DMS79 (cell line): Measurements from ENCODE around the gene AGL.
"Not testable (repeated sequence)": the region's sequence is repeated elsewhere in the genome, so short reads cannot be mapped to it uniquely, and the experiment has no call there.

Experiments
- DNase-seq: peaks from one replicate; lab custom pipeline; 2025; lab: John Stamatoyannopoulos, UW

The AGL gene

GRCh38 chr1:99851850-99852454 lies 1.8 kb downstream of the AGL start:
- DNase-seq = no peak

- no peak for DNase-seq
These were observed 2.5 kb downstream of the AGL start for GRCh38 chr1:99852648-99853047.

GRCh38 chr1:99855914-99856450 lies 5.8 kb downstream of the AGL start:
- DNase-seq = no peak

GRCh38 chr1:99857041-99857440 lies 6.9 kb downstream of the AGL start:
- not testable (repeated sequence) for DNase-seq

GRCh38 chr1:99858286-99858685 lies 8.1 kb downstream of the AGL start:
- no peak for DNase-seq

GRCh38 chr1:99858881-99859280 lies 8.7 kb downstream of the AGL start:
- DNase-seq = no peak

- no peak for DNase-seq
These were observed 10.5 kb downstream of the AGL start for GRCh38 chr1:99860703-99861102.

- DNase-seq = no peak
These were observed 17.5 kb downstream of the AGL start for GRCh38 chr1:99867682-99868081.

GRCh38 chr1:99869304-99869703 lies 19.1 kb downstream of the AGL start:
- no peak for DNase-seq

GRCh38 chr1:99869723-99870122 lies 19.6 kb downstream of the AGL start:
- DNase-seq = no peak

- no peak for DNase-seq
These were observed 21.9 kb downstream of the AGL start for GRCh38 chr1:99872063-99872462.

GRCh38 chr1:99877568-99877967 lies 27.4 kb downstream of the AGL start:
- no peak for DNase-seq

- DNase-seq = no peak
These were observed 36.0 kb downstream of the AGL start for GRCh38 chr1:99886179-99886578.

GRCh38 chr1:99886841-99887240 lies 36.7 kb downstream of the AGL start:
- DNase-seq = no peak

- DNase-seq = no peak
These were observed 37.7 kb downstream of the AGL start for GRCh38 chr1:99887890-99888289.

GRCh38 chr1:99891997-99892396 lies 41.8 kb downstream of the AGL start:
- DNase-seq = no peak

GRCh38 chr1:99903278-99903677 lies 53.1 kb downstream of the AGL start:
- DNase-seq = not testable (repeated sequence)

- DNase-seq = no peak
These were observed 56.4 kb downstream of the AGL start for GRCh38 chr1:99906535-99906934.

- no peak for DNase-seq
These were observed 67.1 kb downstream of the AGL start for GRCh38 chr1:99917214-99917613.

GRCh38 chr1:99919220-99919619 lies 69.1 kb downstream of the AGL start:
- no peak for DNase-seq

- DNase-seq = no peak
These were observed 84.6 kb downstream of the AGL start for GRCh38 chr1:99934801-99935200.

GRCh38 chr1:99935534-99935933 lies 85.4 kb downstream of the AGL start:
- DNase-seq = no peak

- DNase-seq = no peak
These were observed 85.9 kb downstream of the AGL start for GRCh38 chr1:99936071-99936470.

- DNase-seq = peak; percentile 1
These were observed 92.6 kb downstream of the AGL start for GRCh38 chr1:99942723-99943122.
